OCI-LY1 (cell line): ENCODE measurements around the gene IDH2.

Experiments used
- H2AFZ ChIP-seq: fragments of 200-600 bp; sonication (generic), shearing (Covaris generic); 2 replicates; pipeline ENCODE4 v1.6.0; 2014; ENCODE audit warnings: antibody characterized with exemption, mild to moderate bottlenecking, low read length
- H3F3A ChIP-seq: fragments of 200-600 bp; sonication (generic), shearing (Covaris generic); 2 replicates; pipeline ENCODE4 v1.6.0; 2014; ENCODE audit warnings: mild to moderate bottlenecking, antibody characterized with exemption, low read length, moderate library complexity; ENCODE audit not compliant: insufficient read depth
- H3K27ac ChIP-seq: fragments of 200-600 bp; sonication (generic); 2 replicates; pipeline ENCODE4 v1.5.1; 2014; ENCODE audit warnings: low read length, mixed run types, mild to moderate bottlenecking, low read depth; ENCODE audit not compliant: poor library complexity, severe bottlenecking
- H3K27me3 ChIP-seq: fragments of 200-600 bp; sonication (generic); 2 replicates; pipeline ENCODE4 v1.6.0; 2014; ENCODE audit warnings: antibody characterized with exemption, mild to moderate bottlenecking, low read length, moderate library complexity; ENCODE audit not compliant: insufficient read depth
- H3K36me3 ChIP-seq: fragments of 200-600 bp; sonication (generic); 2 replicates; pipeline ENCODE4 v1.6.1; 2014; ENCODE audit warnings: mild to moderate bottlenecking, antibody characterized with exemption, low read length, moderate library complexity, mixed read lengths; ENCODE audit not compliant: insufficient read depth
- H3K4me1 ChIP-seq: fragments of 200-600 bp; sonication (generic); 2 replicates; pipeline ENCODE4 v1.5.1; 2014; ENCODE audit warnings: mild to moderate bottlenecking, low read length, moderate library complexity; ENCODE audit not compliant: insufficient read depth, severe bottlenecking
- H3K4me2 ChIP-seq: fragments of 200-600 bp; sonication (generic), shearing (Covaris generic); 2 replicates; pipeline ENCODE4 v1.6.1; 2014; ENCODE audit warnings: low read length
- H3K4me3 ChIP-seq: fragments of 200-600 bp; sonication (generic); 2 replicates; pipeline ENCODE4 v1.5.1; 2014; ENCODE audit warnings: low read length, low read depth, mild to moderate bottlenecking, mixed read lengths; ENCODE audit not compliant: poor library complexity, severe bottlenecking
- H3K79me2 ChIP-seq: fragments of 200-600 bp; shearing (Covaris generic); 2 replicates; pipeline ENCODE4 v1.6.1; 2016; ENCODE audit warnings: mixed run types, low read length, mixed read lengths; ENCODE audit not compliant: insufficient read depth
- H3K9ac ChIP-seq: fragments of 200-600 bp; sonication (generic), shearing (Covaris generic); 2 replicates; pipeline ENCODE4 v1.6.1; 2014; ENCODE audit warnings: mild to moderate bottlenecking, low read length, mixed read lengths
- H3K9me2 ChIP-seq: fragments of 200-600 bp; sonication (generic), shearing (Covaris generic); 2 replicates; pipeline ENCODE4 v1.6.1; 2014; ENCODE audit warnings: low read depth, mild to moderate bottlenecking, low read length, mixed read lengths
- H3K9me3 ChIP-seq: fragments of 200-600 bp; shearing (Covaris generic); 2 replicates; pipeline ENCODE4 v1.6.1; 2014; ENCODE audit warnings: low read length, mixed read lengths
- H4K20me1 ChIP-seq: fragments of 200-600 bp; sonication (generic), shearing (Covaris generic); 2 replicates; pipeline ENCODE4 v1.6.0; 2016; ENCODE audit warnings: mild to moderate bottlenecking, low read length; ENCODE audit not compliant: insufficient read depth
- CTCF ChIP-seq: fragments of 200-600 bp; sonication (generic), shearing (Covaris generic); IDR thresholded peaks from 2 replicates; pipeline ENCODE4 v1.5.1; 2017; ENCODE audit warnings: mild to moderate bottlenecking, antibody characterized with exemption, low read length, moderate library complexity, mixed read lengths
- EZH2 ChIP-seq: fragments of 200-600 bp; sonication (generic), shearing (Covaris generic); IDR thresholded peaks from 2 replicates; pipeline ENCODE4 v1.8.0; 2017; ENCODE audit warnings: borderline replicate concordance, mixed run types, mild to moderate bottlenecking, antibody characterized with exemption, low read length, moderate library complexity, mixed read lengths

Gene IDH2

GRCh38 chr15:90124507-90124906, 22.2 kb upstream of the IDH2 start:
- Histone ChIP-seq H3K4me3 (no peak overlapping the region), H3K4me2 (no peak overlapping the region), H3K9me2 (no peaks in the 10 kb centered on the region), H3K27me3 (no peaks in the 10 kb centered on the region), H2AFZ (no peak overlapping the region), H3K79me2 (no peaks in the 10 kb centered on the region), H3F3A (no peaks in the 10 kb centered on the region), H3K36me3 (no peaks in the 10 kb centered on the region), H3K9me3 (no peaks in the 10 kb centered on the region), H3K4me1 (no peaks in the 10 kb centered on the region), H4K20me1 (no peaks in the 10 kb centered on the region), H3K9ac (no peak overlapping the region), H3K27ac (no peak overlapping the region)
- no peak for TF ChIP-seq CTCF
- no peak for TF ChIP-seq EZH2

DNA sequence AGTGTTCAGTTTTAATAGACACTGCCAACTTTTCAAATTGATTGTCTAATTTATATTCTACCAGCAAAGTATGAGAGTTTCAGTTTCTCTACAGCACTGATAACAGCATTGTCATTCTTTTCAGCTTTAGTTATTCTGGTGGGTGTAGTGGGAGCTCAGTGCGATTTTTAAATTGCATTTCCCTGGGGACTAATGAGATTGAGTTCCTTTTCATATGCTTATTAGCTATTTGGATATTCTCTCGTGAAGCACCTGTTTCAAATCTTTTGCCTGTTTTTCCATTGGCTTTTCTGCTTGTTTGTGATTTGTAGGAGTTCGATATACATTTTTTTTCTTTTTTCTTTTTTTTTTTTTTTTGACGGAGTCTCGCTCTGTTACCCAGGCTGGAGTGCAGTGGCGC, 18.8 kb upstream of the IDH2 start:
- H3K9me2 ChIP-seq = no peaks in the 10 kb centered on the region
- no peak overlapping the region for H3K4me2 ChIP-seq
- TF ChIP-seq EZH2 (no peak), CTCF (no peak)
- no peaks in the 10 kb centered on the region for H3K4me1 ChIP-seq
- no peak overlapping the region for H3K27ac ChIP-seq
- no peaks in the 10 kb centered on the region for H3F3A ChIP-seq
- no peaks in the 10 kb centered on the region for H3K9me3 ChIP-seq
- H3K9ac ChIP-seq = no peak overlapping the region
- H4K20me1 ChIP-seq = no peaks in the 10 kb centered on the region
- H3K36me3 ChIP-seq = no peaks in the 10 kb centered on the region
- no peak overlapping the region for H2AFZ ChIP-seq
- no peak overlapping the region for H3K4me3 ChIP-seq
- no peaks in the 10 kb centered on the region for H3K79me2 ChIP-seq
- no peaks in the 10 kb centered on the region for H3K27me3 ChIP-seq

DNA sequence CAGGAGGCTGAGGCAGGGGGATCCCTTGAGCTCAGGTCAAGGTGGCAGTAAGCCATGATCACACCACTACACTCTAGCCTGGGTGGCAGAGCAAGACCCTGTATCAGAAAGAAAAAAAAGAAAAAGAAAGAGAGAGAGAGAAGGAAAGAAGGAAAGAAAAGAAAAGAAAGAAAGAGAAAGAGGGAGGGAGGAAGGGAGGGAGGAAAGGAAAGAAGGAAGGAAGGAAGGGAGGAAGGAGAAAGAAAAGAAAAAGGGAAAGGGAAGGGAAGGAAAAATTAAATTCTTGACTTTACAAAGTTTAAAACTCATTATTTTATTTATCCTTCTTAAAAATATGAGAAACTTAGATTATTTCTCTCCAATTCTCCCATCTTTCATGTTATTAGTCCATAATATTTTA, 17.1 kb upstream of the IDH2 start:
- Histone ChIP-seq H3K4me2 (no peak overlapping the region), H3K36me3 (no peaks in the 10 kb centered on the region; the same call in 1 of the 2 replicates), H2AFZ (no peak overlapping the region), H4K20me1 (no peaks in the 10 kb centered on the region), H3K27me3 (no peaks in the 10 kb centered on the region; the same call in 1 of the 2 replicates), H3K4me3 (no peak overlapping the region), H3K9ac (no peak overlapping the region), H3K9me3 (peaks cover 4% of the 10 kb centered on the region), H3K79me2 (no peaks in the 10 kb centered on the region), H3K9me2 (no peaks in the 10 kb centered on the region), H3K27ac (no peak overlapping the region), H3F3A (no peaks in the 10 kb centered on the region), H3K4me1 (no peaks in the 10 kb centered on the region)
- TF ChIP-seq CTCF = no peak
